GM19395 (cell line): ENCODE measurements around the gene SMG1.
"Not testable (repeated sequence)": the region's sequence is repeated elsewhere in the genome, so short reads cannot be mapped to it uniquely, and the experiment has no call there.

Source experiments
- ATAC-seq: cut with Tn5 transposase; IDR thresholded peaks from one replicate; pipeline ENCODE4 v1.9.1; 2021; ENCODE audit warnings: mild to moderate bottlenecking, moderate library complexity; ENCODE audit not compliant: unreplicated experiment

Gene SMG1

DNA sequence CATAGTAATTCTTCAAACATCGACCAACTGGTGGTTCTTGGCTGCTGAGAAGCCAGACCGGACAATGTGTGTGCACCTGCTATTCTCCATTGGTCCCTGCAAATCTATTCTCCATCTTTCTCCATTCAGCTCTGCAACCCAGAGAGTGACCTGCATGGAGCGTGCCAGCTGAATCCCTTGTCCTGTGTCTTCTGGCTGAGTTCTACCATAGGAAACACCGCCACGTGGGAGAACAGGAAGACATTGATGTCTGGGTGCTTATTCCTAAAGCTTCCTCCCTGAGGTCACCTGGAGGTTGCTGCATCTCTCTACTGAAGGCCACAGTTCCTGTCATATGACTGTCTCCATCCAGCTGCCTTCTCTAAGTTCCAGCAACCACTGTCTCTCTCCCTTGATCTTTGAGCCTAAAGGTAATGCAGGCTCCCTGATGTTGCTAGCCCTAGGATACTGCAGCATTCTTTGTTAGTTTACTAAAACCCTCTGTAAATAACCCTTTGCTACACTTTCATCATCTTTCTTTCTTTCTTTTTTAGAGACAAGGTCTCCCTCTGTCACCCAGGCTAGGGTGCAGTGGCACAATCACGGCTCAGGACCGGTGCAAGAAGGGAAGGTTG lies 10.6 kb upstream of the SMG1 start:
- ATAC-seq = no peak

DNA sequence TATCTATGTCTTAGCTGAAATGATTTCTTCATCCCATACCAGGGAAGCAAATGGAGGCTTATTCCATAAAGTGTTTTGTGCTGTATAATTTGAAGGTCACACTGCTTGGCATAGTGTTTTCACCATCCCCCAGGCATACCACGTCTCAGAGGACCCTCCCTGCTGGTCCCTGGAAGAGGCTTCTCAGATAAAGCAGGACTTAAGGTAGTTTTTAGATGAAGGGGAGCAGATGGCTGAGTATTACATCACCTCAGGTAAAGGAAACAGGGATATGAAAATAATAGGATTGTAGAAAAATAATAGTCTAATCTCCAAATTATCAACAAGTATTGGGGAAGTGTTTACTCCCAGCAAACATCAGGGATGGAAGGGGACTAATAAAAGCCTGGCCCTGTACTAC lies 7.3 kb upstream of the SMG1 start:
- no peak for ATAC-seq

DNA sequence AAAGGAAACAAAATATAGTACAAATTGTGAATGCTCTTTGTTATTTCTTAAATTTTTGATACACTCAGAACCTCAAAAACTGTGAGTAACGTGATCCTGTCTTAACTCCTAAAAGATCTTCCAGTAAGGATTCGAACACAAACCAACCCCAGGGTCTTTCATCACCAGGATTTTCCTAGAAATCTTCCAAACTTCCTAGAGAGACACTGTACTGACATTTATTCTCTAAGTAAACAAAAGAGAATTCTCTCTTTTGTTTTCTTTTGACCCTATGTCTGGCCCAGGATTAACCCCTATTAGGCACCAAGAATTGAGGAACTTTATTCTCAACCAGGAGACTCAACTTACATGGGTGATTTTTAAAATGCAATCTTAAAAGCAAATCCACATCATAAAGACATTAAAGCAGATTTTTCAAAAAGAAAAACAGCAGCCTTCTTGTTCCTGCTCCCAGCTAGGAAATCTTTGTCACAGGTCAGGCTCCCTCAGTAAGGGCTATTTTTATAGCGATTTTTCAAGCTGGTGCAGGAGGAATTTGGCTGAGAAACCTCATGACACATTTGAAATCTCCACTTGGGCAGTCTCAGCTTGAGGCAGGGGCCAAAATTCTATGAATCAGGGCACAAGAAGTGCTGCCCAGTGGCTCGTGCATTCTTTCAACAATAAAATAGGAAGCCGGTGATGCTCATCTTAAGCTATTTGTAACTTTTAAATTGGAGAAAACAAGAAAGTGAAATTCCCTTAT lies 6.2 kb upstream of the SMG1 start:
- ATAC-seq = no peak

DNA sequence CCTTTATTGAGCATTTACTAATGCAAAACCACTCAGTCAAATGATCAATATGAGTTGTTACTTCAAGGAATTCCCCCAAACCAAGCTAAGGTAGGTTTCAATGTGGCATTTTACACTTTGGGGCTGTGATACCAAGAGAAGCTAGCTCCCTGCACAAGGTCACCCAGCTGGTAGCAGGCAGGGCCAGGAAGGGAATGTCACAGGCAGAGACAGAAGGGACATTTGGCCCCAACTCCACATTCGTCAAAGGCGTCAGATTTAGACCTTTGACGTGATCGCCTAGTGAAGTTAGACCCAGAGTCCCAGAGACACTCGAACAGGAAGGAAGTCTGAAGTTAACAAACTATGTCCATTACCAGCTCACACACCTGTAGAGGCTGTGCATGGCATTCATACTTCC lies 5.5 kb upstream of the SMG1 start:
- no peak for ATAC-seq

DNA sequence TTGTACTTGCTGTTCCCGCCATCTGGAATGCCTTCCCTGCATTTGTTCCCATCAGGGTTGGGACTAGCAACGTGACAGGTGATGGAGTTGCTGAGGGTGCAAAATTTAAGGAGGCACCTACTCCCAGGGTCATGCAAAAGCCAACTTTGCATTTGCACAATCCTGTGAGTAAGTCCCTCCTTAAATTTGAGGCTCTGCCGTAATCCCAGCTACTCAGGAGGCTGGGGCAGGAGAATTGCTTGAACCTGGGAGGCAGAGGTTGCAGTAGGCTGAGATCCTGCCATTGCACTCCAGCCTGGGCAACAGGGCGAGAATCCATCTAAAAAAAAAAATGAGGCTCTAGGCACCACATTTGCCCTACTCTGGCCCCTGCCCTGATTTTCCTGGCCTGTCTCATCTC lies 3.9 kb upstream of the SMG1 start:
- ATAC-seq = not testable (repeated sequence)

DNA sequence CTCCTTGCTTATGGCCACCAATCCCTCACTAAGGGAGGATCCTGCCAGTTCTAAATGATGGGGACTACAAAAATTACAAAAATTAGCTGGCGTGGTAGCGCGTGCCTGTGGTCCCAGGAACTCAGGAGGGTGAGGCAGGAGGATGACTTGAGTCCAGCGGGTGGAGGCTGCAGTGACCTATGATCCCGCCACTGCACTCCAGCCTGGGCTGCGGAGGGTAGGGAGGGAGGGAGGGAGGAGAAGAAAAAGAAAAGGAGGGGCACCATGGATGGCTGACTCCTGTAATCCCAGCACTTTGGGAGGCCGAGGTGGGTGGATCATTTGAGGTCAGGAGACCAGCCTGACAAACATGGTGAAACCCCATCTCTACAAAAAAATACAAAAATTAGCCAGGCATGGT lies 1.9 kb upstream of the SMG1 start:
- ATAC-seq = not testable (repeated sequence)

DNA sequence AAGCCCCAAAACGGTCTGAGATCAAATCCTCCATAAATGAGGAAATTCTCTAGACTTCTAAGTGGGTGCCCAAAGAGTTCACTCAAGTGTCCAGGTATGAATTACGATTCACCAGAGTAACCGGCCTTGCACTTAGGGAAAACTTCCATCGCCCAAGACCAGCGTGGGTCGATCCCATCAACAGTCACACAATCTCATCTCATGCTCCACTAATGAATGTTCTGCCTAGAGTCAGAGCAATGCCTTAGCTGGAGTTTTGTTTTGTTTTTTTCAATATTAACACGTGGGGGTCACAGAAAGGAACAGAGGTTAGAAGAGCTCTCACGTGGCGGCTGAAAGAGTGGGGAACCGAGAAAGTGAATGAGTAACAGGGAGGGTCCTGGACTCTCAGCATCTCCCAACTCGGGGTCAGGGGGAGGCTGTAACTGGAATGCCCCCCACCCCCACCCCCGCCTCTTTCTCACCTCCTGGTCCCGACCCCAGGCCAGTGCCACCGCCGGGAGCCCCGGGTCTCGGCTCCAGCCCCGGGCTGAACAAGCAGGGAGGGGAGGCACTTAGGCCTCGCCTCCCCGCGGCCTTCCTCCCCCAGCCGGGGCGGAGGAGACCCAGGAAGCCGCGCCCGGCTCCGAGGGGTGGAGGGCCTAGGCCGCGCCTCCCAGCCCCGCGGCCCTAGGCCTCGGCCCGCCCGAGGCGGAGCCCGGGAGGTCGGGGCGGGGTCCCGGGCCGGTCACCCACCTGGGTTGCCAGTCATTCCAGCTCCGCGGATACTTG lies 808 bp downstream of the SMG1 start:
- ATAC-seq = peak; percentile 56

DNA sequence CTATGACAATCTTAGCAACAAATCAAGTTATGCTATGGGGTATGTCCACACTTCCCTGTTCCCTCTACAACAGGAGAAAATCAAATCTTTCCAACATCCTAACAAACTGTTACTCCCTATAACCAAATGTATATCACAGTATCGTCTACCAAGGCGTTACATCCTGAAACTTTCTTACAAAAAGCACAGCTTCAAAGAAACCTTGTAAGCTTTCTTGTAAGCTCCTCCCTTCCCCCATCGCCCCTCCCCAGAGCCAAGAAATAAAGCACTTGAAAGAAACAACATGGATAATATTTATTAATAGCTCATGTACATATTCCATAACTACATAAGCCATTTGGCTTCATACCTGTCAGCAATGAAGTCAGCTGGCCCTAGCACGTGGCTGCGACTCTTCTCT lies 2.3 kb downstream of the SMG1 start:
- not testable (repeated sequence) for ATAC-seq

DNA sequence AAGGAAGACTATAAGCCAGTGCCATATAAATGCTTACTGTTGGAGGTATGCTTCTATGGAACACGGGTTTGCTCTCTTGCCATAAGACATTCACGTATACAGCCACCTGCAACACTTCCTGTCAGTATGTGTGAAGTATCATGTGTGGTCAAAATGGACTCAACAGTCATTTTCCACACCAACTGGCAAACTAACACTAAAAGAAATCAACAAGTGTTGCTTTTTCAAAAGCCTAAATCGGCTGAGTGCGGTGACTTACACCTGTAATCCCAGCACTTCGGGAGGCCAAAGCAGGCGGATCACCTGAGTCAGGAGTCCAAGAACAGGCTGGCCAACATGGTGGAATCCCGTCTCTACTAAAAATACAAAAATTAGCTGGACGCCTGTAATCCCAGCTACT lies 3.1 kb downstream of the SMG1 start:
- not testable (repeated sequence) for ATAC-seq

DNA sequence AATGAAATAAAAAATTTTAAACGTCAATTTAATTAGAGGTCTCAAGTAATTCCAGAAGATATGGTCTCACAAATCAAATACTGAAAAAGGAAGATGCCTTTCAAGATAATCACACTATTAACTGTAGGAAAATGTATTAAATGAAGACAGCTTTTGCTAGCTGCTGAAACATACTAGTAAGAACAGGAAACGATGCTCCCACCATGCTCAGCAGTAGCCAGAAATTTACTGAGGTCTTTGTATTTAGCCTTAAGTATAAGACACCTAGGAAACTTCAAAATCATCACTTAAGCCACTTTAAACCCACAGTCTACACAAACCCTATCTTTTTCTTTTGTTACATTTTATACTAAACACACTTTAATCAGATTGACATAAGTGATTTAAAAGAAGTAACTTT lies 16.6 kb downstream of the SMG1 start:
- ATAC-seq = not testable (repeated sequence)

DNA sequence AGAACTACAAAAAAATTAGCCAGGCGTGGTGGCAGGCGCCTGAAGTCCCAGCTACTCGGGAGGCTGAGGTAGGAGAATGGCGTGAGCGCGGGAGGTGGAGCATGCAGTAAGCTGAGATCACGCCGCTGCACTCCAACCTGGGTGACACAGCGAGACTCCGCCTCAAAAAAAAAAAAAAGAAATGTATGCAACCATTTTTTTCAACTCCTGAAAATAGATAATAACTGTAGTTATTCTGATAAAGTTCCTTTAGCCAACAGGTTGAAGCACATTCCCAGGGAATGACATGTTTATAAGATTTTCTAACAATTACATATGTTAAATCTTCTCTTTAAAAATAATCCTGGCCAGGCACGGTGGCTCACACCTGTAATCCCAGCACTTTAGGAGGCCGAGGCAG lies 17.5 kb downstream of the SMG1 start:
- ATAC-seq = not testable (repeated sequence)

DNA sequence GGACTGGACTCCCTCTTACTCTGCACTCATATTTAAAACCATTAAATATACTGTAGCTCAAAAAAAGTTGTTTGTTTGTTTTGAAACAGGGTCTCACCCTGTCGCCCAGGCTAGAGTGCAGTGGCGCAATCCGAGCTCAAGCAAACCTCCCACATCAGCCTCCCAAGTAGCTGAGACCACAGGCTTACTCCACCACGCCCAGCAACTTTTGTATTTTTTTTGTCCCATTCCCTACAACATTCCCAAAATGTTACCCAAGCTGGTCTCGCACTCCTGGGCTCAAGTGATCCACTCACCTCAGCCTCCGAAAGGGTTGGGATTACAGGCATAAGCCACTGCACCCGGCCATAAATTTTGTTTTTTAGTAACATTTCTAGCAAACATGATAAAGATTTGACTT lies 23.4 kb downstream of the SMG1 start:
- ATAC-seq = not testable (repeated sequence)

DNA sequence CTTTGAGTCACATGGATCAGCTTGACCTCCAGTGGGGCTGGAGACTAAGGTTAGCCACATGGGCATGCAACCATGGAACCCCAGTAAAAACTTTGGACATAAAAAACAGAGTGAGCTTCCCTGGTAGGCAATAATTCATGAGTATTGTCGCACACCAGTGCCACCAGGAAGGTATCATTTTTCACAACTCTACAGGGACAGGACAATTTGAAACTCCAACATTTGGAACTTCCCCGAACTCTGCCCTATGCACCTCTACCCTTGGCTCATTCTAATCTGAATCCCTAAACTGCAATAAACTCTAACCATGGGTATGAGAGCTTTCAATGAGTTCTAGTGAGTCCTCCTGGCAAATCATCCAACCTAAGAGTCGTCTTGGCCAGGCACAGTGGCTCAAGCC lies 24.2 kb downstream of the SMG1 start:
- not testable (repeated sequence) for ATAC-seq

DNA sequence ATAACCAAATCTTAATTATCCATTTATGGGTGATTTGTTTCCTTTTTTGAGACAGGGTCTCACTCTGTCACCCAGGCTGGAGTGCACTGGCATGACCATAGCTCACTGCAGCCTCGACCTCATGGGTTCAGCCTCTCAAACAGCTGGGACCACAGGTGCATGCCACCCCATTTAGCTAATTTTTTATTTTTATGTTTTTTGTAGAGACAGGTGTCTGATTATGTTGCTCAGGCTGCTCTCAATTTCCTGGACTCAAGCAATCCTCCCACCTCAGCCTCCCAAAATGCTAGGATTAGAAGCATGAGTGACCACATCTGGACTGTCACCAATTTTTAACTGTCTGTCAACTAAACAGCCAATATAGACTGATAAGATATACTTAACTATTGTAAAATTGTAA lies 25.0 kb downstream of the SMG1 start:
- ATAC-seq = not testable (repeated sequence)

DNA sequence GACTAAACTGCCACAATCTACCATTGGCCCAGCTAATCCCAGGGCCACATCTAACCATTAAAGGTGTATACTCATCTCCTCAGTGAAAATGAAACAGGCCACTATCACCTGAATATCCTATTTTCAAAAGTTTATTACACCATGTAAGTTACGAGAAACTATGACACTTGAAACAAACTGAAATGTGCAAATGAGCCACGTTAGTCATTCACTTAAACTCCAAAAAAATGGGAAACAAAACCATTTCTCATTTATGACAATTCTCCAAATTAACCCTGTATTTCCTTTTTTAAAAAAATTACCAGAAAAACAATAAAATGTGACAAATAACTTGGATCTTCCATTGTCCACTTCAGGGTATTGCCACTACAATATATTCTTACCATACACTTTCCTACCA lies 41.8 kb downstream of the SMG1 start:
- not testable (repeated sequence) for ATAC-seq

DNA sequence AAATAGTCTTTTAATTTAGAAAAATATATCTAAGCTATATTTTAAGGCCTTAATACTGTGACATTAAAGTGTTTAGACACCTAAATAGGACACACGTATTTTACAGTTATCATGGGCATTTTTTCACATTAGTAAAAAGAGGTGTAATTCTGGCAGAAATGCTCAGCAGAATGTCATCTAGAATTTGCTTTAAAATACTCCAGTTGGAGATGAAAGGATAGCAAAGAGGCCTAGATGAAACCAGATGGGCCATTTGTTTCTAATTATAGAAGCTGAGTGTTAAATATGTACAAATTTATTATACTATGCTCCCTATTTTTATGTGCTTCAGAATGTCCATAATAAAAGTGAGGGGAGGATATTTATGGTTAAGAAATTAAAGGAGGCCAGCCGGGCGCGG lies 48.5 kb downstream of the SMG1 start:
- ATAC-seq = not testable (repeated sequence)

DNA sequence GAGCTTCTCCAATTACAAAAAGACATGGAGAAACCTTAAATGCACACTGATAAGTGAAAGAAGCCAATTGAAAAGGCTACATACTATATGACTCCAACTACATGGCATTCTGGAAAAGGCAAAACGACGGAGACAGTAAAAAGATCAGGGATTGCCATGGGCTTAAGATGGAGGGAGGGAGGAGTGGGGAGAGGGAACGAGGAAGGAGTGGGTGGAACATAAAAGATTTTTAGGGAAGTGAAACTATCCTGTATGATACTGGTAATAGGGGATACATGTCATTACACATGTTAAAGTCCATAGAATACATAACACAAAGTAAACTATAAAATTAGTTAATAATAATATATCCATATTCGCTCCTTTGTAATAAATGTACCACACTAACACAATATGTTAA lies 48.9 kb downstream of the SMG1 start:
- not testable (repeated sequence) for ATAC-seq

DNA sequence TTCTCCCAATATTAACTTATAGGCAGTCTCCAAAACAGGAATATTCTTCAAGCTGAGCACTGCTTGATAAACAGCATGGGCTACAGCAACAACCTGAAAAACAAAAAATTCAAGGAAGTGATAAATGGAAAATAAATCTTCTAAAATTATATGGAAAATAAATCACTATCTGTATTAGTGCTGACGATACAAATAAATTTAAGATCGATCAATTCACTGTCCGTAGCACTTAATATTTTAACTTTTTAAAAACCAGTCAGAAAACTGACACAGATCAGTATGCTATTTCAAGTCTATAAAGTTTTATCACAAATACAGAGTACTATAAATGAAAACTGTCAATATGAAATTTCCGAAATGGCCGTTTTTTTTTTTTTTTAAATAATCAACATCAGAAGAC lies 49.9 kb downstream of the SMG1 start:
- ATAC-seq = not testable (repeated sequence)

DNA sequence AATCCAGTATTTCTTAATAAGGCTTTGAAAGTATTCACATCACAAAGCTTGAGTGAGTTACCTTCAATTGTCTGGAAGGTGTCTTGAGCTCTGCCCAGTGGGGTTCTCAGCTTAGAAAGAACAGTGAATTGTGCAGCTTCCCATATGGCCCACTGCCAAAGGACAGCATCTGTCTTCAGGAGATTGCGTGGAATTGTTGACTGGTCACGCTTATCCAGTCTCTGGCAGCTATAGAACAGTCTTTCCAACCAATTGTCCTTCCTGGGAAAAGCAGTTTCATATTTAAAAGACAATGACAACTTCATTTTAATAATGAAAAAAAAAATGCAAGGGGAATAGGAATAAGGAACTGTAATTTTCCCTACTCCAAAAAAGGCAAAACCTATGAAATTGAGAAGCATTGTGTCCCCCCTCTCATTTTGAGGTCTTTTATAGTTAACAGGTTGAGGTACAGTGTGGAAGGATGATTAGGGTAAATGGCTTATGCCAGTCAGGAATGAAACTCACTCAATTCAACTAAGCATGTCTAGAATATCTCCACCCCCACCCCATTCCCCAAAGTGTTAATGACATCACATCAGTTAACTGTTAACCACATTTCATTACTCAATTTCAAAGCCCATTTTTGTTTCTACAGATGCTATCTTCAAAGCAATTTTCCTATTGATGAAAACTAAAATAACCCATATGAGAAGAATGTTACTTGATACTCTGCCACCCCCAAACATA lies 57.0 kb downstream of the SMG1 start:
- ATAC-seq = not testable (repeated sequence)

DNA sequence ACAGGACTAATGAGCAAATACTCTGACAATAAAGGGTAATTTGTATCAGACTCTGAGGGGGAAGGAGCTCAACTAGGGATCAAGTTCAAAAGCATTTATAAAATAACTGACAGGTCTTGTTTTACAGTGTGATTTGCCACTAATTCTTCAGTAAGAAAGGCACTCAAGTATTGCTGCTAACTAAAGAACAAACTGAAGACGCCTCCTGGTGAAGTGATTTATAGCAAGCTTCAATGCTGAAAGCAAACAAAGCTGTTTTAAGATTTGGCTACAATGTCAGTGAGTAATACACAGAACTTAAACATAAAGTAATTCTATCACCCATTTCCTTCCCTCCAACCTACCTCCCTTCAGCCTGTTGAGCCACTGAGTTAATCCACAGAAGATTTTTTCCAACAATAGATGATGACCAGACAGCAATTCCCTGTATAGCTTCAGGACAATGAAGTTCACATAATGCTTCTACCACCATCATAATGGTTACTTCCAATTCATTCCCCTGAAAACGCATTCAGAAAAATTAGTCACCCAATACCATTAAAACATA lies 59.9 kb downstream of the SMG1 start:
- not testable (repeated sequence) for ATAC-seq

DNA sequence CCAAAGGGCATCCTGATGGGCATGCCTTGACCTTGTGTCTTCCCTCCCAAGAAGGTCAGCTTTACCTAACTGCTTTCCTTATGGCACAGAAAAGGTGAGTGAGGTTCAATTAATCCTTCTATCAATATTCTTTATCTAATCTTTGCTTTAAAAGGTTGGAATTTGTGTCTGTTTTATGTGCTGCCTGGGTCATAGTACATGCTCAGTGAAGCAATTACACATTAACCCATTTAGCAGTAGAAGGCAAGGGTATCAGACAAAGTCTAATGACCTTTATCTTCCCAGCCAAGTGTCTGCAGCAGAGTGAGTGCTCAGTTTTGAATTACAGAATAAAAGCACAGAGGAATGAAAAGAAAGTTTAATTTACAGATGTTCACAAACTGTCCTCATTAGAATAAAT lies 63.3 kb downstream of the SMG1 start:
- not testable (repeated sequence) for ATAC-seq
